ENCODE measurements around the gene COL16A1.

Gene COL16A1

GRCh38 chr1:31621498-31621820 lies 82.4 kb downstream of the COL16A1 start:
- no peak for DNase-seq

GRCh38 chr1:31620631-31621497 lies 83.0 kb downstream of the COL16A1 start:
- DNase-seq = no peak

GRCh38 chr1:31618916-31619846 lies 84.6 kb downstream of the COL16A1 start:
- no peak for DNase-seq

GRCh38 chr1:31617916-31618746 lies 85.7 kb downstream of the COL16A1 start:
- DNase-seq = peak in 1 of 2 experiments; percentile 7

- no peak for DNase-seq
Observed at GRCh38 chr1:31617218-31617915, 86.5 kb downstream of the COL16A1 start, which contains the start of gene HCRTR1. TSS of gene HCRTR1 (plus strand) at chr1:31617689. CDS start at chr1:31619193, 1,504 bp downstream.

GRCh38 chr1:31615939-31616338 lies 87.9 kb downstream of the COL16A1 start:
- DNase-seq = no peak

- no peak for DNase-seq
Observed at GRCh38 chr1:31615414-31615813, 88.4 kb downstream of the COL16A1 start.

- no peak for DNase-seq
Observed at GRCh38 chr1:31614414-31615005, 89.3 kb downstream of the COL16A1 start.

GRCh38 chr1:31609514-31610118 lies 94.2 kb downstream of the COL16A1 start:
- DNase-seq = no peak

- DNase-seq = no peak
Observed at GRCh38 chr1:31607360-31607759, 96.5 kb downstream of the COL16A1 start.

GRCh38 chr1:31605908-31606427 lies 97.8 kb downstream of the COL16A1 start:
- no peak for DNase-seq
